Thymus (tissue), 11 donors: ENCODE results near the gene ESPNL. TPM values are rescaled to one million over a fixed set of nuclear protein-coding genes. Genes with fewer than 3 reads are reported as not detected.

Experiments
- DNase-seq, 9 donors: peaks; one replicate each; pipeline ENCODE4 v3.0.0-alpha.2; 2013; ENCODE audit warnings: low spot score in 9 of 9, low read depth in 6 of 9, missing footprints in 1 of 9
- H3K27ac ChIP-seq, 2 donors: one replicate each; pipeline ENCODE4 v1.5.1; 2013; ENCODE audit warnings: control low read depth in 1 of 2, low read depth in 1 of 2, low read length in 1 of 2, mild to moderate bottlenecking in 1 of 2, moderate library complexity in 1 of 2
- H3K27me3 ChIP-seq, 2 donors: one replicate each; pipeline ENCODE4 v1.5.1; 2013; ENCODE audit warnings: low read length in 1 of 2; ENCODE audit not compliant: control insufficient read depth in 2 of 2, insufficient read depth in 1 of 2
- H3K36me3 ChIP-seq, 2 donors: one replicate each; pipeline ENCODE4 v1.5.1; 2013; ENCODE audit warnings: low read length in 1 of 2, mild to moderate bottlenecking in 1 of 2, moderate library complexity in 1 of 2; ENCODE audit not compliant: control insufficient read depth in 2 of 2, insufficient read depth in 2 of 2
- H3K4me1 ChIP-seq, 2 donors: one replicate each; pipeline ENCODE4 v1.5.1; 2013; ENCODE audit warnings: low read length in 2 of 2; ENCODE audit not compliant: control insufficient read depth in 2 of 2, insufficient read depth in 2 of 2
- H3K4me3 ChIP-seq, 2 donors: one replicate each; pipeline ENCODE4 v1.5.1; 2013; ENCODE audit warnings: low read length in 2 of 2, control low read depth in 1 of 2, mild to moderate bottlenecking in 1 of 2
- H3K9me3 ChIP-seq, 2 donors: one replicate each; pipeline ENCODE4 v1.5.1; 2013; ENCODE audit warnings: low read length in 1 of 2, mild to moderate bottlenecking in 1 of 2; ENCODE audit not compliant: control insufficient read depth in 2 of 2, insufficient read depth in 1 of 2
- WGBS: extraction: QIAGEN DNeasy Blood & Tissue Kit; methylation state at CpG from one replicate; pipeline ENCODE4 v1.1.7; 2013; 5-methylcytosine and 5-hydroxymethylcytosine counted together
- polyA plus RNA-seq: library from polyadenylated mRNA; stranded (reverse); fragments of 200-250 nt; gene quantifications from one replicate; pipeline ENCODE4 v1.2.3, GENCODE V29; 2013
- total RNA-seq: library from RNA; stranded (reverse); fragments of 120-200 nt; gene quantifications from one replicate; pipeline ENCODE4 v1.2.4, GENCODE V29; 2013
- donor health status: healthy.

ESPNL gene
- total and polyA plus RNA-seq, 2 donors = 0.66 to 1.5 TPM

DNA sequence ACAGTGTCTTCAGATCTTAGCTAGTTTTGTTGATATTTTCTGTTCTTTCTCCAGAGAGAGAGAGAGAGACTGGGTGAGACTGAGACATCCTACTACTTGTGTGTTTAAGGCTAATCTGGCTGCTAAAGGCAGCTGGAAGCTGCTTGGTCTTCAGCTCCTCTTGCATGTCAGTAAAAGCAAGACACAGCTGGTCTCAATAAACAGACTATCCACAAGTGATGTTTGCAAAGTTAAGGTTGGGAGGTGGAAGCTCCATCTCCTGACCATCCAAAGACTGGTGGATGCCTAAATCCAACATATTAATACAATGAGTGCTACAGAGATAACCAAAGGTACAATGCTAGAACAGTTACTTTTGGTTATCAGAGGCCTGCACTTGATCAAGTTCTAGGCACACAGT lies 76.5 kb downstream of the ESPNL start:
- Histone ChIP-seq H3K36me3 (peaks cover 70 to 85% of the 10 kb centered on the region in 2 donors), H3K4me1 (no peaks in the 10 kb centered on the region), H3K4me3 (no peak overlapping the region), H3K9me3 (no peaks in the 10 kb centered on the region), H3K27me3 (no peaks in the 10 kb centered on the region), H3K27ac (no peak overlapping the region)
- no peak for DNase-seq

DNA sequence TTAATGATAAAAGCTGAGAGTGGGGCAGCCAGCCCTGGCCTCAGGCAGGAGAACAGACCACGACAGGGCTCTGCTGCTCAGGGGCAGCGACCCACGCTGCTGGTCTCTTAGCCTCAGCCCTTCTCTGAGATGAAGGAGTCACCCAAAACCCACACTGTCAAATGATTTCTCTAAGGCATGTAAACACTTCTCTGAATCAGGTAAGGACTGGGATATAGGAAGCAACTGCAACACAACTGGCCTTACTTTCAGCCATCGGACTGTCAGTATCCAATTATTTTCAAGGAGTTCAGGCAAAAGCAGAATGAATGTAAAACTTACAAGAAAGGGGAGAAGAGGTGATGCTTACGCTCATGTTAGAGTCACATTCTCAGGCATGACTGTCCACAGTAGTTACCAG lies 80.4 kb downstream of the ESPNL start:
- Histone ChIP-seq H3K27ac (no peak overlapping the region), H3K36me3 (peaks cover 68 to 86% of the 10 kb centered on the region in 2 donors), H3K4me1 (no peaks in the 10 kb centered on the region), H3K27me3 (no peaks in the 10 kb centered on the region), H3K9me3 (no peaks in the 10 kb centered on the region), H3K4me3 (no peak overlapping the region)
- DNase-seq = no peak
- 91% methylated on average over 5 of the region's 5 CpGs for WGBS

DNA sequence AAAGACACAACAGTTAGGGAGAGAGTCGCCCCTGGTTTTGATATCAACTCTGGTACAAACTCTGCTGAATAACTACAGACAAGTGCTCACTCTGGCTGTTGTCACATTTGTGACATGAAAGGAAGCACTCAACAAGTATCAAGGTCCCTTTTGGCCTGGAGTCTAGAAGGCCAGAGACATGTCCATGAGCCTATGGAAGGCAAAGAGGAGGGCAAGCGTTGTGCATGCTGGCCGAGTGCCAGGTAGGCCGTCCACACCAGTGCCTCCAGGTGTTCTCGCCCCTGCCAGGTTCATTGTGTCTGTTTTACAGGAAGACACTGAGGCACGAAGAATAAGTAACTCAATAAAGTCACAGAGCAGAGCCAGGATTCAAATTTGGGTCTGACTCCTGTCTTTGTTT lies 82.2 kb downstream of the ESPNL start:
- H3K4me1 ChIP-seq = no peaks in the 10 kb centered on the region
- no peak overlapping the region for H3K27ac ChIP-seq
- no peaks in the 10 kb centered on the region for H3K27me3 ChIP-seq
- DNase-seq = no peak
- H3K4me3 ChIP-seq = no peak overlapping the region
- no peaks in the 10 kb centered on the region for H3K9me3 ChIP-seq
- WGBS = 95% methylated on average over 6 of the region's 6 CpGs
- peaks cover 76 to 93% of the 10 kb centered on the region in 2 donors for H3K36me3 ChIP-seq

Other genes starting within 250 kb of the ESPNL start
- 6.3 TPM for gene RAMP1, start 240.7 kb upstream of the ESPNL start, total RNA-seq
- 32.7 TPM for gene RAMP1, start 240.7 kb upstream of the ESPNL start, polyA plus RNA-seq
- 50.7 TPM for gene UBE2F, start 133.3 kb upstream of the ESPNL start, total RNA-seq
- 77.8 TPM for gene UBE2F, start 133.3 kb upstream of the ESPNL start, polyA plus RNA-seq
- 17.4 TPM for gene SCLY, start 39.3 kb upstream of the ESPNL start, total RNA-seq
- gene SCLY, start 39.3 kb upstream of the ESPNL start, polyA plus RNA-seq = 10.4 TPM
- gene KLHL30, start 38.3 kb downstream of the ESPNL start, total RNA-seq = 0.05 TPM
- gene KLHL30, start 38.3 kb downstream of the ESPNL start, polyA plus RNA-seq = 0.41 TPM
- gene ERFE, start 58.6 kb downstream of the ESPNL start, total RNA-seq = 0.38 TPM
- 0.96 TPM for gene ERFE, start 58.6 kb downstream of the ESPNL start, polyA plus RNA-seq
- gene ILKAP, start 103.4 kb downstream of the ESPNL start, total RNA-seq = 22.3 TPM
- gene ILKAP, start 103.4 kb downstream of the ESPNL start, polyA plus RNA-seq = 67.0 TPM
- 16.1 TPM for gene HES6, start 139.7 kb downstream of the ESPNL start, total RNA-seq
- 18.7 TPM for gene HES6, start 139.7 kb downstream of the ESPNL start, polyA plus RNA-seq
- 3.0 TPM for gene PER2, start 188.3 kb downstream of the ESPNL start, total RNA-seq
- gene PER2, start 188.3 kb downstream of the ESPNL start, polyA plus RNA-seq = 5.6 TPM
- gene TRAF3IP1, start 220.2 kb downstream of the ESPNL start, total RNA-seq = 2.7 TPM
- gene TRAF3IP1, start 220.2 kb downstream of the ESPNL start, polyA plus RNA-seq = 5.1 TPM